MG63 (cell line): ENCODE measurements around the gene FUT7. TPM values are rescaled to one million over a fixed set of nuclear protein-coding genes. Genes with fewer than 3 reads are reported as not detected.

Experiments
- DNase-seq: peaks from one replicate; pipeline ENCODE4 v3.0.0-alpha.2; 2020
- H3K27me3 ChIP-seq: fragments of 250-450 bp; sonication (Bioruptor Pico); 2 replicates; pipeline ENCODE4 v1.5.1; 2020; ENCODE audit warnings: mild to moderate bottlenecking, moderate library complexity
- H3K36me3 ChIP-seq: fragments of 250-450 bp; sonication (Bioruptor Pico); 2 replicates; pipeline ENCODE4 v1.5.1; 2020; ENCODE audit warnings: mild to moderate bottlenecking, moderate library complexity
- H3K4me3 ChIP-seq: fragments of 250-450 bp; sonication (Bioruptor Pico); 2 replicates; pipeline ENCODE4 v1.5.1; 2020; ENCODE audit warnings: mild to moderate bottlenecking, moderate library complexity
- H3K9me3 ChIP-seq: fragments of 250-450 bp; sonication (Bioruptor Pico); 2 replicates; pipeline ENCODE4 v1.5.1; 2020; ENCODE audit warnings: mild to moderate bottlenecking, moderate library complexity
- total RNA-seq: library from RNA; depleted of rRNA; stranded (reverse); fragments of >200 nt; shearing (Covaris generic); gene quantifications from 2 replicates; pipeline ENCODE4 v1.2.3, GENCODE V29; 2014; ENCODE audit warnings: low replicate concordance

Gene FUT7
- total RNA-seq, 1 experiment from 2014 or later = not detected

- no peaks in the 10 kb centered on the region for H3K27me3 ChIP-seq
- H3K4me3 ChIP-seq = no peak overlapping the region
- H3K36me3 ChIP-seq = no peaks in the 10 kb centered on the region
- no peak for DNase-seq
- H3K9me3 ChIP-seq = no peaks in the 10 kb centered on the region
These were observed 23.1 kb upstream of the FUT7 start for GRCh38 chr9:137054932-137055384.

- Histone ChIP-seq H3K9me3 (no peaks in the 10 kb centered on the region), H3K4me3 (no peak within 1 kb of the TSS), H3K36me3 (no peaks in the 10 kb centered on the region), H3K27me3 (no peaks in the 10 kb centered on the region; the same call in 1 of the 2 replicates)
- no peak for DNase-seq
These were observed 22.4 kb upstream of the FUT7 start, which contains the start of gene ENTPD2 for GRCh38 chr9:137053944-137054931. Gene ENTPD2, minus strand, starts transcription at chr9:137054061. Its CDS starts 64 bp downstream, at chr9:137053997.

GRCh38 chr9:137052998-137053943 is 21.4 kb upstream of the FUT7 start:
- Histone ChIP-seq H3K27me3 (no peaks in the 10 kb centered on the region; the same call in 1 of the 2 replicates), H3K36me3 (no peaks in the 10 kb centered on the region), H3K9me3 (no peaks in the 10 kb centered on the region), H3K4me3 (no peak overlapping the region)
- DNase-seq = no peak

GRCh38 chr9:137052293-137052692 is 20.4 kb upstream of the FUT7 start:
- no peaks in the 10 kb centered on the region for H3K9me3 ChIP-seq
- no peak overlapping the region for H3K4me3 ChIP-seq
- H3K36me3 ChIP-seq = no peaks in the 10 kb centered on the region
- no peak for DNase-seq
- H3K27me3 ChIP-seq = no peaks in the 10 kb centered on the region; the same call in 1 of the 2 replicates

GRCh38 chr9:137051145-137051724 is 19.3 kb upstream of the FUT7 start:
- Histone ChIP-seq H3K4me3 (no peak overlapping the region), H3K9me3 (no peaks in the 10 kb centered on the region), H3K36me3 (no peaks in the 10 kb centered on the region), H3K27me3 (no peaks in the 10 kb centered on the region; the same call in 1 of the 2 replicates)
- DNase-seq = no peak

GRCh38 chr9:137050570-137050969 is 18.7 kb upstream of the FUT7 start:
- no peak overlapping the region for H3K4me3 ChIP-seq
- no peaks in the 10 kb centered on the region; the same call in 1 of the 2 replicates for H3K27me3 ChIP-seq
- no peaks in the 10 kb centered on the region for H3K36me3 ChIP-seq
- no peak for DNase-seq
- H3K9me3 ChIP-seq = no peaks in the 10 kb centered on the region

- no peaks in the 10 kb centered on the region for H3K36me3 ChIP-seq
- peak; percentile 56 for DNase-seq
- no peak overlapping the region for H3K4me3 ChIP-seq
- no peaks in the 10 kb centered on the region for H3K9me3 ChIP-seq
- no peaks in the 10 kb centered on the region; the same call in 1 of the 2 replicates for H3K27me3 ChIP-seq
These were observed 17.9 kb upstream of the FUT7 start for GRCh38 chr9:137049544-137050449.

- no peak for DNase-seq
- Histone ChIP-seq H3K36me3 (no peaks in the 10 kb centered on the region; the same call in 1 of the 2 replicates), H3K9me3 (no peaks in the 10 kb centered on the region), H3K4me3 (no peak overlapping the region), H3K27me3 (no peaks in the 10 kb centered on the region; the same call in 1 of the 2 replicates)
These were observed 17.0 kb upstream of the FUT7 start for GRCh38 chr9:137048655-137049543.

- peak; percentile 83 for DNase-seq
- H3K36me3 ChIP-seq = peaks cover 3% of the 10 kb centered on the region
- no peaks in the 10 kb centered on the region; the same call in 1 of the 2 replicates for H3K27me3 ChIP-seq
- peak within 1 kb of the TSS; percentile 72 for H3K4me3 ChIP-seq
- H3K9me3 ChIP-seq = no peaks in the 10 kb centered on the region
These were observed 14.3 kb upstream of the FUT7 start, which contains the start of gene NPDC1 for GRCh38 chr9:137046088-137046787. Gene NPDC1, minus strand, starts transcription at chr9:137046177. Its CDS starts 188 bp downstream, at chr9:137045989.

- Histone ChIP-seq H3K27me3 (no peaks in the 10 kb centered on the region; the same call in 1 of the 2 replicates), H3K4me3 (peak overlapping the region; percentile 72), H3K36me3 (peaks cover 7% of the 10 kb centered on the region), H3K9me3 (no peaks in the 10 kb centered on the region)
- DNase-seq = peak; percentile 52
These were observed 13.6 kb upstream of the FUT7 start for GRCh38 chr9:137045294-137046087.

- no peaks in the 10 kb centered on the region for H3K9me3 ChIP-seq
- peaks cover 10% of the 10 kb centered on the region for H3K36me3 ChIP-seq
- no peaks in the 10 kb centered on the region; the same call in 1 of the 2 replicates for H3K27me3 ChIP-seq
- DNase-seq = peak; percentile 68
- H3K4me3 ChIP-seq = peak overlapping the region; percentile 72
These were observed 12.8 kb upstream of the FUT7 start for GRCh38 chr9:137044502-137045177.

- H3K36me3 ChIP-seq = peaks cover 13% of the 10 kb centered on the region
- no peaks in the 10 kb centered on the region for H3K9me3 ChIP-seq
- no peaks in the 10 kb centered on the region for H3K27me3 ChIP-seq
- peak overlapping the region; percentile 72 for H3K4me3 ChIP-seq
- no peak for DNase-seq
These were observed 12.1 kb upstream of the FUT7 start for GRCh38 chr9:137044037-137044436.
